GM12873 (cell line): ENCODE results near the gene MFAP3L.

Experiments used
- TF ChIP-seq, protein P1 (sequence below): IDR thresholded peaks from 2 replicates; pipeline ENCODE4 v1.5.1; 2012; ENCODE audit warnings: low read depth, mild to moderate bottlenecking, moderate library complexity, low read length, control low read depth; ENCODE audit not compliant: insufficient read depth; ENCODE audit errors: missing control alignments

MFAP3L gene

GRCh38 chr4:170035231-170035630 lies 9.0 kb upstream of the MFAP3L start:
- TF ChIP-seq, protein P1, sequence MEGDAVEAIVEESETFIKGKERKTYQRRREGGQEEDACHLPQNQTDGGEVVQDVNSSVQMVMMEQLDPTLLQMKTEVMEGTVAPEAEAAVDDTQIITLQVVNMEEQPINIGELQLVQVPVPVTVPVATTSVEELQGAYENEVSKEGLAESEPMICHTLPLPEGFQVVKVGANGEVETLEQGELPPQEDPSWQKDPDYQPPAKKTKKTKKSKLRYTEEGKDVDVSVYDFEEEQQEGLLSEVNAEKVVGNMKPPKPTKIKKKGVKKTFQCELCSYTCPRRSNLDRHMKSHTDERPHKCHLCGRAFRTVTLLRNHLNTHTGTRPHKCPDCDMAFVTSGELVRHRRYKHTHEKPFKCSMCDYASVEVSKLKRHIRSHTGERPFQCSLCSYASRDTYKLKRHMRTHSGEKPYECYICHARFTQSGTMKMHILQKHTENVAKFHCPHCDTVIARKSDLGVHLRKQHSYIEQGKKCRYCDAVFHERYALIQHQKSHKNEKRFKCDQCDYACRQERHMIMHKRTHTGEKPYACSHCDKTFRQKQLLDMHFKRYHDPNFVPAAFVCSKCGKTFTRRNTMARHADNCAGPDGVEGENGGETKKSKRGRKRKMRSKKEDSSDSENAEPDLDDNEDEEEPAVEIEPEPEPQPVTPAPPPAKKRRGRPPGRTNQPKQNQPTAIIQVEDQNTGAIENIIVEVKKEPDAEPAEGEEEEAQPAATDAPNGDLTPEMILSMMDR, result no peak

GRCh38 chr4:170033999-170034398 lies 7.8 kb upstream of the MFAP3L start:
- TF ChIP-seq, protein P1, result no peak

- TF ChIP-seq, protein P1, result no peak
Observed at GRCh38 chr4:170030121-170030520, 3.9 kb upstream of the MFAP3L start.

DNA sequence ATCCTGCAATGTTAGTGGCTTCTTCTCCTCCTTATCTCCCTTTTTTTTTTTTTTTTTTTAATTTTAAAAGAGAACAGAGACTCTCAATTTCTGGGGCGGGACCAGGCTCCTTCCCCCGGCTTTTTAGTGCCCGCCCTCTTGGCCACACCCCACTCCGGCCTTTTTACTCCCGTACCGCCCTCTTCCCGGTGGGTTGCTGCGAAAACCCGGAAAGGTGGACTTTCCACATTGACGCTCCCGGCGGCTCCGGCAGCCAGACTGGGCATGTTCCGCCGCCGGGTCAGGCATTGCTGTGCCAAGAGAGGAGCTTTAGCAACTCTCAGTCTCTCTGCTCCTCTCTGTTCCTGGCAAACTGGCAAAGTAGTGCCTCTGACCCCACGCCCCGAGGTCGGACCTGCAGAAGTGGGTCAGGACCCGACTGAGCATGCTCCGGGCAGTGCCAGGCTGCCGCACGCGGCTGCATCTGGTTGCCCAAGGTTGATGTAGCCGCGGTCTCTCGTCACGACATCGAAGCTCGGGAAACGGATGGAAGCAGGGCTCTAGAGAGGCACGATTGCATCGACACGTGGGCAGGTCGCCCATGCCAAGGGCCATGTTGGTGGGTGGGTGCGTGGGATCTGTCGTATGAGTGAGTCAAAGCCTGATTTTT lies 1.1 kb upstream of the MFAP3L start:
- TF ChIP-seq, protein P1, result no peak

GRCh38 chr4:170025523-170026252 lies 507 bp downstream of the MFAP3L start:
- TF ChIP-seq, protein P1, result no peak

DNA sequence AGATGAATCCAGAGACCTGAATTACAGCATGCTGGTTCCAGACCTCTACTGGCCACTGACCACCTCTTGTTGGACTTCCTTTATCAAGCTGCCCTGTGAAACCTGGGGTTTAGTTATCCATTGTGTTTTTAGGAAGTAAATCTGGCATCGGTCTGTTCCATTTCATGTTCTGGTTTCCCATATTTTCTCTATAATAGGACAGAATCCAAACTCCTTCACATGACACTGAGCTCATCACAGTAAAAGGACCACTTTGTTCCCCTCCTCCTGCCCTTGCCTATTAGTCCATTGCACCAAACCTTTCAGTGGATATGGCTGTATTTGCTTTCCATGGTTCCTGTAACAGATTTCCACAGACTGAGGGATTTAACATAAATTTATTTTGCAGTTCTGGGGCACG lies 4.0 kb downstream of the MFAP3L start:
- TF ChIP-seq, protein P1, result no peak

GRCh38 chr4:170017252-170017651 lies 8.9 kb downstream of the MFAP3L start:
- TF ChIP-seq, protein P1, result no peak
